Endodermal cell (in vitro differentiated cells): ENCODE results near the gene BTBD9. TPM values are rescaled to one million over a fixed set of nuclear protein-coding genes. Genes with fewer than 3 reads are reported as not detected.

ENCODE experiments used
- DNase-seq: peaks from one replicate; pipeline ENCODE4 v3.0.0-alpha.2; 2017
- H3K27ac ChIP-seq: 2 replicates; pipeline ENCODE4 v1.5.1; 2013; ENCODE audit warnings: mild to moderate bottlenecking, low read depth, low read length, moderate library complexity
- H3K27me3 ChIP-seq: 2 replicates; pipeline ENCODE4 v1.6.1; 2013; ENCODE audit warnings: mild to moderate bottlenecking, low read length, moderate library complexity; ENCODE audit not compliant: insufficient read depth, control insufficient read depth, poor library complexity, severe bottlenecking
- H3K36me3 ChIP-seq: 2 replicates; pipeline ENCODE4 v1.7.0; 2013; ENCODE audit warnings: mild to moderate bottlenecking, low read length, moderate library complexity; ENCODE audit not compliant: control insufficient read depth, insufficient read depth
- H3K4me1 ChIP-seq: one replicate; pipeline ENCODE4 v1.7.0; 2013; ENCODE audit warnings: low read length; ENCODE audit not compliant: control insufficient read depth, insufficient read depth
- H3K4me3 ChIP-seq: 2 replicates; pipeline ENCODE4 v1.5.1; 2013; ENCODE audit warnings: mild to moderate bottlenecking, low read length, moderate library complexity
- H3K9ac ChIP-seq: 2 replicates; pipeline ENCODE4 v1.6.1; 2013; ENCODE audit warnings: mild to moderate bottlenecking, low read length, moderate library complexity; ENCODE audit not compliant: poor library complexity, severe bottlenecking; ENCODE audit errors: extremely low read depth
- H3K9me3 ChIP-seq: 2 replicates; pipeline ENCODE4 v1.6.1; 2013; ENCODE audit warnings: mild to moderate bottlenecking, low read length, moderate library complexity; ENCODE audit not compliant: control insufficient read depth
- H3K27ac Mint-ChIP-seq: 2 replicates; pipeline ENCODE4 v1.8.0; 2020; ENCODE audit warnings: mixed read lengths
- H3K27me3 Mint-ChIP-seq: 2 replicates; pipeline ENCODE4 v1.8.0; 2021; ENCODE audit warnings: mild to moderate bottlenecking, mixed read lengths; ENCODE audit not compliant: insufficient read depth
- H3K36me3 Mint-ChIP-seq: 2 replicates; pipeline ENCODE4 v1.8.0; 2020; ENCODE audit warnings: low read depth, mixed read lengths
- H3K4me1 Mint-ChIP-seq: 2 replicates; pipeline ENCODE4 v1.8.0; 2020; ENCODE audit warnings: mixed read lengths
- H3K4me3 Mint-ChIP-seq: 2 replicates; pipeline ENCODE4 v1.8.0; 2020; ENCODE audit warnings: mild to moderate bottlenecking, moderate library complexity, mixed read lengths
- H3K9me3 Mint-ChIP-seq: 2 replicates; pipeline ENCODE4 v1.8.0; 2020; ENCODE audit warnings: mild to moderate bottlenecking, mixed read lengths
- CTCF ChIP-seq: fragments of 200-600 bp; sonication (generic); conservative IDR thresholded peaks from 2 replicates; pipeline ENCODE4 v1.5.0; 2021; ENCODE audit warnings: antibody characterized with exemption, mild to moderate bottlenecking
- WGBS, 2 experiments: methylation state at CpG; one replicate each; pipeline versions ENCODE4 v1.1.5 to v1.1.7; 2013; ENCODE audit warnings: missing lambda C conversion rate in 2 of 2, mixed read lengths in 1 of 2; ENCODE audit not compliant: insufficient coverage in 1 of 2, insufficient read length in 1 of 2; 5-methylcytosine and 5-hydroxymethylcytosine counted together
- total RNA-seq, 2 donors: library from RNA; stranded (reverse); fragmentation: NEBNext Ultra II Directional in 1 of 2; extraction: Animal tissue kit (Norgen Biotek cat#: 25700) in 1 of 2; gene quantifications; 2 replicates in 1 of 2; 3 replicates in 1 of 2; pipeline ENCODE4 v1.2.1, GENCODE V29; 2021

BTBD9 gene
- total RNA-seq, 2 donors from 2014 or later = 7.6 to 12.3 TPM

- Histone ChIP-seq H3K36me3 (no peaks in the 10 kb centered on the region), H3K27ac (peak overlapping the region; percentile 80), H3K9me3 (peaks cover 5% of the 10 kb centered on the region), H3K4me1 (peaks cover 5% of the 10 kb centered on the region), H3K9ac (peak overlapping the region; percentile 73), H3K4me3 (peak overlapping the region; percentile 83), H3K27me3 (peaks cover 47% of the 10 kb centered on the region)
- peaks cover 57% of the 10 kb centered on the region for H3K27me3 Mint-ChIP-seq
- DNase-seq = no peak
- peak overlapping the region; percentile 78 for H3K4me3 Mint-ChIP-seq
- H3K36me3 Mint-ChIP-seq = no peaks in the 10 kb centered on the region
- WGBS, 2 experiments = 0 to 9% methylated on average over 8 to 15 of the region's 15 CpGs
- H3K9me3 Mint-ChIP-seq = no peaks in the 10 kb centered on the region
- no peak overlapping the region for H3K27ac Mint-ChIP-seq
- peaks cover 26% of the 10 kb centered on the region for H3K4me1 Mint-ChIP-seq
- TF ChIP-seq CTCF = no peak
These were observed 710 bp downstream of the BTBD9 start for GRCh38 chr6:38638941-38639497.

DNA sequence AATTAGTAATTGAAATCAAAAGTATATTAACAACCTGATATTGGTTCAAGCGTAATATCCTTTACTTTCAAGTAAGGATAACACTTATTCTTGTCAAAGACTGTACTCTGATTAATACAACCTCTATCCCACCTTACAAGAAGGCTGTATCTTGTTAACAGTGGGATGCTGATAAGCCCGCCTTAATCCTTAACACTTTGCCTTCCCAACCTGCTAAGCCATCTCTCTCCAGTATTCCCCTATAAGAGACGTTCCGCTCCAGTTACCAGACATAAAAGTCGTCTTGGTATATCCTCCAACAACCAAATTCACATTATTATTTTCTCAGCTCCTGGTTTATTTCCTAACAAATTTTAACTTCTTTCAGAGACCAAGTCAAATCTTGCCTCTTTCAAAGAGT, 2.0 kb downstream of the BTBD9 start:
- no peak overlapping the region for H3K9ac ChIP-seq
- Mint-ChIP-seq H3K4me1 (peaks cover 26% of the 10 kb centered on the region), H3K27ac (no peak overlapping the region), H3K36me3 (no peaks in the 10 kb centered on the region), H3K27me3 (peaks cover 67% of the 10 kb centered on the region), H3K4me3 (peak overlapping the region; percentile 10), H3K9me3 (no peaks in the 10 kb centered on the region)
- peaks cover 60% of the 10 kb centered on the region for H3K27me3 ChIP-seq
- peaks cover 5% of the 10 kb centered on the region for H3K9me3 ChIP-seq
- TF ChIP-seq CTCF = no peak
- no peaks in the 10 kb centered on the region for H3K36me3 ChIP-seq
- no peak overlapping the region for H3K27ac ChIP-seq
- H3K4me3 ChIP-seq = no peak overlapping the region
- peaks cover 5% of the 10 kb centered on the region for H3K4me1 ChIP-seq
- peak; percentile 52 for DNase-seq
- 61 to 72% methylated on average over 5 of the region's 5 CpGs for WGBS, 2 experiments

DNA sequence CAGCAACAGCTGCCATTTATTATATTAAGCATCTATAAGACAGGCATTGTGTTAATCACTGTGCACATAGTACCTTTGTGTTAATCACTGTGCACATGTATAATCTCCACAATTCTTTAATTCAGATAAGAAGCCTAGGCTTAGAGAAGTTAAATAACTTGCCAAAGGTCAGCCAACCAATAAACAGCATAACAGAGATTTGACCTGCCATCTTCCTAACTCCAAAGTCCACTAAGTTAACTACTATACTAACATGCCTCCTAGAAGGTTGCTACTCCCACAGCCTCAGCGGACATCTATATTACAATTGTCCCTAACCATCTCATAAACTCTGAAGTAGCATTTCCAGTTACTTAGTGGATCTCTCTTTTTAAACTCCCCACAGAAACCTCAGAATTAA, 3.7 kb downstream of the BTBD9 start:
- Histone ChIP-seq H3K27ac (no peak overlapping the region), H3K36me3 (no peaks in the 10 kb centered on the region), H3K27me3 (peaks cover 63% of the 10 kb centered on the region), H3K9me3 (peaks cover 5% of the 10 kb centered on the region), H3K4me3 (no peak overlapping the region), H3K4me1 (peaks cover 5% of the 10 kb centered on the region), H3K9ac (no peak overlapping the region)
- H3K27me3 Mint-ChIP-seq = peaks cover 67% of the 10 kb centered on the region
- DNase-seq = no peak
- no peak for TF ChIP-seq CTCF
- H3K36me3 Mint-ChIP-seq = no peaks in the 10 kb centered on the region
- peaks cover 26% of the 10 kb centered on the region for H3K4me1 Mint-ChIP-seq
- no peak overlapping the region for H3K27ac Mint-ChIP-seq
- 91 to 100% methylated on average over 1 of the region's 1 CpG for WGBS, 2 experiments
- H3K9me3 Mint-ChIP-seq = peaks cover 5% of the 10 kb centered on the region
- no peak overlapping the region for H3K4me3 Mint-ChIP-seq
